IMR-90 (cell line): ENCODE results near the gene OSGIN1. TPM values are rescaled to one million over a fixed set of nuclear protein-coding genes. Genes with fewer than 3 reads are reported as not detected.

ENCODE experiments used
- ATAC-seq: fragments of 200-7000 bp; cut with Tn5 transposase; 2 replicates; pipeline ENCODE4 v1.9.1; 2020; ENCODE audit warnings: low read depth, mild to moderate bottlenecking, moderate library complexity
- BruUV-seq: library from RNA; stranded (reverse); fragments of 400-500 nt; replicated peaks from 2 replicates; lab custom pipeline; 2021; lab: Mats Ljungman, UMichigan
- CTCF ChIA-PET: fragments of 300-600 bp; formaldehyde crosslinking; extraction: SDS; loops from one replicate; lab custom pipeline; 2021; ENCODE audit warnings: antibody characterized with exemption; lab: Yijun Ruan, JAX
- POLR2A ChIA-PET: fragments of 300-600 bp; sonication (Branson Sonifier 250); formaldehyde crosslinking; loops from one replicate; lab custom pipeline; 2022; ENCODE audit warnings: antibody characterized with exemption; ENCODE audit not compliant: unreplicated experiment; lab: Charles Lee
- DNase-seq: peaks from one replicate; pipeline ENCODE4 v3.0.0; 2013
- H2AFZ ChIP-seq: replicated peaks from 2 replicates; pipeline ENCODE3; 2013; ENCODE audit warnings: low read length, mild to moderate bottlenecking; ENCODE audit not compliant: poor library complexity
- H2AK5ac ChIP-seq: 2 replicates; pipeline ENCODE4 v1.6.1; 2013; ENCODE audit warnings: low read depth, low read length, inconsistent platforms
- H2AK9ac ChIP-seq: replicated peaks from 2 replicates; pipeline ENCODE3; 2013; ENCODE audit warnings: mild to moderate bottlenecking, low read depth, low read length, moderate library complexity; ENCODE audit not compliant: poor library complexity
- H2BK120ac ChIP-seq: 2 replicates; pipeline ENCODE4 v1.6.1; 2013; ENCODE audit warnings: low read depth, low read length, inconsistent platforms
- H2BK15ac ChIP-seq: 3 replicates; pipeline ENCODE4 v1.6.1; 2013; ENCODE audit warnings: low read depth, low read length, inconsistent platforms
- H2BK20ac ChIP-seq: 2 replicates; pipeline ENCODE4 v1.6.1; 2013; ENCODE audit warnings: low read depth, mild to moderate bottlenecking, inconsistent platforms, low read length, moderate library complexity
- H2BK5ac ChIP-seq: 2 replicates; pipeline ENCODE4 v1.6.1; 2013; ENCODE audit warnings: mild to moderate bottlenecking, low read depth, low read length, inconsistent platforms; ENCODE audit not compliant: poor library complexity, severe bottlenecking
- H3K14ac ChIP-seq: replicated peaks from 2 replicates; pipeline ENCODE4 v1.6.1; 2013; ENCODE audit warnings: low read depth, low read length, inconsistent platforms
- H3K18ac ChIP-seq: 2 replicates; pipeline ENCODE4 v1.6.1; 2013; ENCODE audit warnings: low read depth, low read length, control low read depth
- H3K23ac ChIP-seq: 2 replicates; pipeline ENCODE4 v1.6.1; 2013; ENCODE audit warnings: low read depth, low read length, inconsistent platforms
- H3K27ac ChIP-seq: 2 replicates; pipeline ENCODE4 v1.5.1; 2013; ENCODE audit warnings: mild to moderate bottlenecking, control low read depth, low read length; ENCODE audit not compliant: insufficient read depth
- H3K27me3 ChIP-seq: 2 replicates; pipeline ENCODE4 v1.6.1; 2013; ENCODE audit warnings: low read length; ENCODE audit not compliant: control insufficient read depth, insufficient read depth
- H3K36me3 ChIP-seq: 2 replicates; pipeline ENCODE4 v1.6.1; 2013; ENCODE audit warnings: low read length, mixed read lengths; ENCODE audit not compliant: control insufficient read depth, insufficient read depth
- H3K4ac ChIP-seq: 2 replicates; pipeline ENCODE4 v1.6.1; 2013; ENCODE audit warnings: low read depth, low read length, inconsistent platforms
- H3K4me1 ChIP-seq: 2 replicates; pipeline ENCODE4 v1.6.1; 2013; ENCODE audit warnings: low read length, mixed read lengths; ENCODE audit not compliant: control insufficient read depth, insufficient read depth
- H3K4me2 ChIP-seq: 2 replicates; pipeline ENCODE4 v1.6.1; 2013; ENCODE audit warnings: low read depth, mild to moderate bottlenecking, control low read depth, low read length, moderate library complexity
- H3K4me3 ChIP-seq: 2 replicates; pipeline ENCODE4 v1.5.1; 2013; ENCODE audit warnings: low read depth, mild to moderate bottlenecking, control low read depth, low read length, moderate library complexity; ENCODE audit not compliant: insufficient read depth
- H3K56ac ChIP-seq: 2 replicates; pipeline ENCODE4 v1.6.1; 2013; ENCODE audit warnings: low read length, inconsistent platforms; ENCODE audit not compliant: insufficient read depth; ENCODE audit errors: extremely low read depth
- H3K79me1 ChIP-seq, 2 experiments: 2 replicates each; pipeline ENCODE4 v1.6.1; 2013; ENCODE audit warnings: low read length in 2 of 2, inconsistent platforms in 1 of 2, low read depth in 1 of 2
- H3K9ac ChIP-seq: 2 replicates; pipeline ENCODE4 v1.6.1; 2013; ENCODE audit warnings: low read depth, low read length, control low read depth
- H3K9me1 ChIP-seq: 2 replicates; pipeline ENCODE4 v1.6.1; 2013; ENCODE audit warnings: low read length, inconsistent platforms; ENCODE audit not compliant: insufficient read depth
- H3K9me3 ChIP-seq: 2 replicates; pipeline ENCODE4 v1.6.1; 2013; ENCODE audit warnings: low read length; ENCODE audit not compliant: control insufficient read depth, insufficient read depth
- H4K20me1 ChIP-seq: 2 replicates; pipeline ENCODE4 v1.6.1; 2013; ENCODE audit warnings: low read length, inconsistent platforms; ENCODE audit not compliant: insufficient read depth
- H4K5ac ChIP-seq: 2 replicates; pipeline ENCODE4 v1.6.1; 2013; ENCODE audit warnings: mild to moderate bottlenecking, low read depth, low read length, control low read depth
- H4K8ac ChIP-seq, 2 experiments: 2 replicates each; pipeline ENCODE4 v1.6.1; 2013; ENCODE audit warnings: low read depth in 2 of 2, low read length in 2 of 2, control low read depth in 1 of 2, inconsistent platforms in 1 of 2
- H4K91ac ChIP-seq: 2 replicates; pipeline ENCODE4 v1.6.1; 2013; ENCODE audit warnings: low read depth, low read length, inconsistent platforms; ENCODE audit not compliant: insufficient read depth
- POLR2A ChIP-seq: IDR thresholded peaks from 2 replicates; pipeline ENCODE4 v1.6.1; 2012; ENCODE audit warnings: mild to moderate bottlenecking, low read depth, low read length
- SMC3 ChIP-seq: fragments of 150-350 bp; IDR thresholded peaks from 2 replicates; pipeline ENCODE4 v1.6.1; 2016; ENCODE audit warnings: low read depth, mild to moderate bottlenecking, antibody characterized with exemption, low read length, moderate library complexity
- WGBS, 2 experiments: methylation state at CpG; one replicate each; pipeline versions ENCODE4 v1.1.5 to v1.1.7; 2013; ENCODE audit warnings: missing lambda C conversion rate in 2 of 2; ENCODE audit not compliant: insufficient read length in 1 of 2; ENCODE audit errors: extremely low coverage in 2 of 2; 5-methylcytosine and 5-hydroxymethylcytosine counted together
- dilution Hi-C: fragments of 300-500 bp; cut with HindIII; formaldehyde crosslinking; loops from one replicate; pipeline ENCODE4 v1.14.3; 2018; ENCODE audit warnings: low sequenced_read_pairs; ENCODE audit not compliant: unreplicated experiment
- in situ Hi-C: fragments of 300-500 bp; cut with MboI; formaldehyde crosslinking; loops from 3 replicates; pipeline ENCODE4 v1.14.3; 2019; ENCODE audit warnings: low sequenced_read_pairs, inconsistent platforms, mixed read lengths
- intact Hi-C: fragments of 100-400 bp; cut with micrococcal nuclease; formaldehyde crosslinking; loops from 2 replicates; pipeline ENCODE4 v1.10.0; 2022
- polyA plus RNA-seq, 3 experiments: library from polyadenylated mRNA; depleted of rRNA; stranded (reverse); fragments of >200 nt; gene quantifications; 2 replicates each; pipeline ENCODE4 v1.2.3, GENCODE V29; 2012; ENCODE audit warnings: low replicate concordance in 1 of 3
- total RNA-seq: library from RNA; depleted of rRNA; stranded (reverse); fragments of >200 nt; gene quantifications from 2 replicates; pipeline ENCODE4 v1.2.3, GENCODE V29; 2012
- TF ChIP-seq, protein P1 (sequence below): conservative IDR thresholded peaks from 2 replicates; pipeline ENCODE4 v1.5.1; 2012; ENCODE audit warnings: mild to moderate bottlenecking, low read depth, low read length, improper control_type of control experiment

OSGIN1 gene
- total and polyA plus RNA-seq, 2 of the 4 experiments (the other 2 are of a cell fraction) = 0.90 to 6.4 TPM

DNA sequence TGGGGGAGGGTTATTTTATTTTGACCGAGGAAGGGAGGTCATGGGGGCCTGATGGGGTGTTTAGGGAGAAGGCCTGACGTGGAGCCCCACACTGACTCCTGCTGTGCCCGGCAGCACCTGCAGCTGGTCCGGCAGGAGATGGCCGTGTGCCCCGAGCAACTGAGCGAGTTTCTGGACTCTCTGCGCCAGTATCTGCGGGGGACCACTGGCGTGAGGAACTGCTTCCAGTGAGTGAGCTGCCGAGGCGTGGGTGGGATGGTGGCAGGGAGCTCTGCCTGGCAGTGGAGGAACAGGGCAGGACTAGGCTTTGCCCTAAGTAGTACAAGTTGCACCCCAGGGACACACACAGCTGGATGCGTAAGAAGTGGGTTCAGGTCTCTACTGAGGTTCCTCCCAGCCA, 45.1 kb downstream of the OSGIN1 start:
- ATAC-seq (no peak), DNase-seq (no peak)
- in situ Hi-C loops (no loop called here), intact Hi-C loops (no loop called here), dilution Hi-C loops (no loop called here)
- Histone ChIP-seq H4K5ac (no peak overlapping the region), H2AK9ac (no peak overlapping the region), H4K8ac (no peak overlapping the region), H3K4me1 (peaks cover 3% of the 10 kb centered on the region; the same call in 1 of the 2 replicates), H3K56ac (no peak overlapping the region), H4K91ac (no peak overlapping the region), H2BK15ac (no peak overlapping the region), H3K4ac (no peak overlapping the region), H3K27me3 (peaks cover 17% of the 10 kb centered on the region; the same call in 1 of the 2 replicates), H2BK120ac (no peak overlapping the region), H3K9me3 (no peaks in the 10 kb centered on the region), H3K79me1 (no peaks in the 10 kb centered on the region), H3K18ac (no peak overlapping the region), H3K4me2 (no peak overlapping the region), H3K9ac (no peak overlapping the region), H3K9me1 (0 out of 2 replicates have a peak, but pooled peaks cover 4% of the 10 kb centered on the region), H2BK5ac (no peak overlapping the region), H3K27ac (no peak overlapping the region), H3K36me3 (no peaks in the 10 kb centered on the region), H2BK20ac (no peak overlapping the region), H2AFZ (no peak overlapping the region), H3K23ac (no peak overlapping the region), H3K14ac (no peak overlapping the region), H3K4me3 (no peak overlapping the region), H2AK5ac (no peak overlapping the region), H4K20me1 (no peaks in the 10 kb centered on the region)
- no TSS peak for BruUV-seq
- TF ChIP-seq SMC3 = no peak
- TF ChIP-seq, protein P1, sequence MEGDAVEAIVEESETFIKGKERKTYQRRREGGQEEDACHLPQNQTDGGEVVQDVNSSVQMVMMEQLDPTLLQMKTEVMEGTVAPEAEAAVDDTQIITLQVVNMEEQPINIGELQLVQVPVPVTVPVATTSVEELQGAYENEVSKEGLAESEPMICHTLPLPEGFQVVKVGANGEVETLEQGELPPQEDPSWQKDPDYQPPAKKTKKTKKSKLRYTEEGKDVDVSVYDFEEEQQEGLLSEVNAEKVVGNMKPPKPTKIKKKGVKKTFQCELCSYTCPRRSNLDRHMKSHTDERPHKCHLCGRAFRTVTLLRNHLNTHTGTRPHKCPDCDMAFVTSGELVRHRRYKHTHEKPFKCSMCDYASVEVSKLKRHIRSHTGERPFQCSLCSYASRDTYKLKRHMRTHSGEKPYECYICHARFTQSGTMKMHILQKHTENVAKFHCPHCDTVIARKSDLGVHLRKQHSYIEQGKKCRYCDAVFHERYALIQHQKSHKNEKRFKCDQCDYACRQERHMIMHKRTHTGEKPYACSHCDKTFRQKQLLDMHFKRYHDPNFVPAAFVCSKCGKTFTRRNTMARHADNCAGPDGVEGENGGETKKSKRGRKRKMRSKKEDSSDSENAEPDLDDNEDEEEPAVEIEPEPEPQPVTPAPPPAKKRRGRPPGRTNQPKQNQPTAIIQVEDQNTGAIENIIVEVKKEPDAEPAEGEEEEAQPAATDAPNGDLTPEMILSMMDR = no peak
- no peak for TF ChIP-seq POLR2A
- 85% methylated on average over 6 of the region's 13 CpGs; no CpG with 5 or more reads in 1 of the 2 experiments for WGBS, 2 experiments
- ChIA-PET CTCF (no interaction called here), POLR2A (no interaction called here)
